GM12891 (cell line): Measurements from ENCODE around the gene AGBL3.

Source experiments
- POLR2A ChIP-seq: IDR thresholded peaks from 2 replicates; pipeline ENCODE4 v1.6.1; 2011; ENCODE audit warnings: low read depth, low read length, control low read depth
- POLR2AphosphoS5 ChIP-seq: IDR thresholded peaks from 2 replicates; pipeline ENCODE4 v1.6.1; 2011; ENCODE audit warnings: low read depth, low read length, control low read depth
- POU2F2 ChIP-seq: IDR thresholded peaks from 2 replicates; pipeline ENCODE4 v1.6.1; 2011; ENCODE audit warnings: low read depth, mild to moderate bottlenecking, control low read depth, low read length, moderate library complexity

DNA sequence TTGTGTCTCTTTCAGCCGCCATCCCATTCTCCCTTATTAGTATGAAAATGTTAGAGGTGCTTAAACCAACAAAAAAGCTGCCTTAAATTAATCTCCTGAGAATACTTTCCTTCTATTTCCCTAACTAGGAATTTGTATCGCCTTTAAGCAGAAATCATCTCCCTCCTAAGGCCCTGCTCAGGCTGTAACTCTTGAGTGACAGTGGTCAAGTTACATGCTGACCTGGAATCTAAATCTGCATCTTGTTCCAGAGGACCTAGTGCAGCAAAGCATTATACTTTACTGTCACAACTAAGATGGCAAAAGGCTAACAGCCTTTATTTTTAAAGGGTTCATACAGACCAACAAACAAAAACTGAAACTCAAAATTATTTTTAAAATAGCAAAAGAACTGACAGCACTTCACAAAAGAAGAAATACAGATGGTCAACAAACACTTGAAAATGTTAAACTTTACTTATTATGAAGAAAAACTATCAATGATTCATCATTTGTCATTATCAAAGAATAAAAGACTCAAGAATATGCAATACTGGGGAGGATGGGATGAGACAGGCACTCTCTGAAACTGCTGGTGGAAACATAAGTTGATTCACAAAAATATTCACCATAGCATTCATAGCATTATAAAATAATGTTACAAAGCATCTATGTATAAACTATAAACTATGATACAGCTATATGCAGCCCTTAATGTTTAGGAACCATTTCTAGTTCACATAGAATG, 173.2 kb downstream of the AGBL3 start:
- TF ChIP-seq POLR2A, result no peak
- no peak for TF ChIP-seq POLR2AphosphoS5
- no peak for TF ChIP-seq POU2F2
